Measurements from ENCODE around the gene NID2. TPM values are rescaled to one million over a fixed set of nuclear protein-coding genes. Genes with fewer than 3 reads are reported as not detected.
A peak's percentile ranks its signal among the peaks of the same experiment; 100 is the strongest.

The NID2 gene
- total RNA-seq, 1 experiment from 2014 or later = 1.6 TPM

- no peak for DNase-seq (ENCODE audit: low read depth)
These were observed 42.0 kb downstream of the NID2 start for GRCh38 chr14:52026901-52027300.

GRCh38 chr14:52026017-52026660 is 42.7 kb downstream of the NID2 start:
- DNase-seq (ENCODE audit: low read depth) = no peak

- peak; percentile 85 for DNase-seq (ENCODE audit: low read depth)
These were observed 43.5 kb downstream of the NID2 start for GRCh38 chr14:52025310-52025709.

- DNase-seq (ENCODE audit: low read depth) = peak; percentile 23
These were observed 45.3 kb downstream of the NID2 start for GRCh38 chr14:52023518-52023917.

- DNase-seq (ENCODE audit: low read depth) = no peak
These were observed 46.8 kb downstream of the NID2 start for GRCh38 chr14:52021957-52022600.

- DNase-seq (ENCODE audit: low read depth) = no peak
These were observed 47.8 kb downstream of the NID2 start for GRCh38 chr14:52020866-52021717.

GRCh38 chr14:52020161-52020714 is 48.6 kb downstream of the NID2 start:
- DNase-seq (ENCODE audit: low read depth) = no peak

GRCh38 chr14:52018970-52019369 is 49.9 kb downstream of the NID2 start:
- DNase-seq (ENCODE audit: low read depth) = no peak

GRCh38 chr14:52018252-52018651 is 50.6 kb downstream of the NID2 start:
- DNase-seq (ENCODE audit: low read depth) = no peak

- DNase-seq (ENCODE audit: low read depth) = peak; percentile 38
These were observed 53.3 kb downstream of the NID2 start for GRCh38 chr14:52015411-52016030.

GRCh38 chr14:52014601-52015267 is 54.1 kb downstream of the NID2 start:
- no peak for DNase-seq (ENCODE audit: low read depth)

GRCh38 chr14:52013984-52014600 is 54.8 kb downstream of the NID2 start:
- DNase-seq (ENCODE audit: low read depth) = no peak

GRCh38 chr14:52012635-52013034 is 56.2 kb downstream of the NID2 start:
- DNase-seq (ENCODE audit: low read depth) = no peak

GRCh38 chr14:52011523-52011922 is 57.3 kb downstream of the NID2 start:
- no peak for DNase-seq (ENCODE audit: low read depth)

GRCh38 chr14:52010173-52010693 is 58.6 kb downstream of the NID2 start:
- no peak for DNase-seq (ENCODE audit: low read depth)

GRCh38 chr14:52008136-52008535 is 60.7 kb downstream of the NID2 start:
- no peak for DNase-seq (ENCODE audit: low read depth)

GRCh38 chr14:52007637-52008036 is 61.2 kb downstream of the NID2 start:
- DNase-seq (ENCODE audit: low read depth) = no peak

- no peak for DNase-seq (ENCODE audit: low read depth)
These were observed 61.6 kb downstream of the NID2 start for GRCh38 chr14:52007211-52007610.

GRCh38 chr14:52006361-52006760 is 62.5 kb downstream of the NID2 start:
- no peak for DNase-seq (ENCODE audit: low read depth)

GRCh38 chr14:52005625-52006024 is 63.2 kb downstream of the NID2 start:
- no peak for DNase-seq (ENCODE audit: low read depth)
